Lower leg skin (tissue), 3 donors: ENCODE measurements around the gene EIF1AX.

ENCODE experiments used
- POLR2A ChIP-seq, 2 donors: fragments of 450-650 bp; IDR thresholded peaks; one replicate each; pipeline ENCODE4 v1.6.1; 2016 to 2017; ENCODE audit warnings: antibody characterized with exemption in 2 of 2, mild to moderate bottlenecking in 1 of 2, moderate library complexity in 1 of 2
- TF ChIP-seq, protein P1 (sequence below), 3 donors: fragments of 450-650 bp; IDR thresholded peaks; one replicate each; pipeline ENCODE4 v1.5.1; 2016; ENCODE audit warnings: antibody characterized with exemption in 3 of 3, mild to moderate bottlenecking in 3 of 3, moderate library complexity in 2 of 3

- TF ChIP-seq, protein P1, sequence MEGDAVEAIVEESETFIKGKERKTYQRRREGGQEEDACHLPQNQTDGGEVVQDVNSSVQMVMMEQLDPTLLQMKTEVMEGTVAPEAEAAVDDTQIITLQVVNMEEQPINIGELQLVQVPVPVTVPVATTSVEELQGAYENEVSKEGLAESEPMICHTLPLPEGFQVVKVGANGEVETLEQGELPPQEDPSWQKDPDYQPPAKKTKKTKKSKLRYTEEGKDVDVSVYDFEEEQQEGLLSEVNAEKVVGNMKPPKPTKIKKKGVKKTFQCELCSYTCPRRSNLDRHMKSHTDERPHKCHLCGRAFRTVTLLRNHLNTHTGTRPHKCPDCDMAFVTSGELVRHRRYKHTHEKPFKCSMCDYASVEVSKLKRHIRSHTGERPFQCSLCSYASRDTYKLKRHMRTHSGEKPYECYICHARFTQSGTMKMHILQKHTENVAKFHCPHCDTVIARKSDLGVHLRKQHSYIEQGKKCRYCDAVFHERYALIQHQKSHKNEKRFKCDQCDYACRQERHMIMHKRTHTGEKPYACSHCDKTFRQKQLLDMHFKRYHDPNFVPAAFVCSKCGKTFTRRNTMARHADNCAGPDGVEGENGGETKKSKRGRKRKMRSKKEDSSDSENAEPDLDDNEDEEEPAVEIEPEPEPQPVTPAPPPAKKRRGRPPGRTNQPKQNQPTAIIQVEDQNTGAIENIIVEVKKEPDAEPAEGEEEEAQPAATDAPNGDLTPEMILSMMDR (IDR thresholded peaks at IDR 0.05), result no peak
- no peak for TF ChIP-seq POLR2A (IDR thresholded peaks at IDR 0.05)
Observed at GRCh38 chrX:20143561-20143960, 1.9 kb upstream of the EIF1AX start.
